ENCODE data around the gene GRWD1.

The GRWD1 gene

DNA sequence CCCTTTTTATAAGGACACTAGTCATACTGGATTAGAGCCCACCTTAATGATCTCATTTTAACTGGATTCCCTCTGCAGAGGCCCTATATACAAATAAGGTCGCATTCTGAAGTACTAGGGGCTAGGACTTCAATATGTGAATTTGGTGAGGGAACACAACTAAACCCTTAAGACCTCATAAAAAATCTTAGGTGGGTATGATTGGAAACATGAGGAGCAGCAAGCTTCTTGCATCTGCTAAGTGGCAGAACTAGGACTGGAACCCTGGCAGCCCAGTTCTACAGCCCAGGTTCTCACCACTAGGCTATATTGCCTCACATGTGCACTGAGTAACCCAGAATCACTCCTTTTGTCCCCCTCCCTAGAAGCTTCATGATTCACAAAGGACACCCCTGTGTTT, 17.1 kb upstream of the GRWD1 start:
- DNase-seq: no peak

GRCh38 chr19:48433337-48433736, 12.4 kb upstream of the GRWD1 start:
- no peak for DNase-seq

DNA sequence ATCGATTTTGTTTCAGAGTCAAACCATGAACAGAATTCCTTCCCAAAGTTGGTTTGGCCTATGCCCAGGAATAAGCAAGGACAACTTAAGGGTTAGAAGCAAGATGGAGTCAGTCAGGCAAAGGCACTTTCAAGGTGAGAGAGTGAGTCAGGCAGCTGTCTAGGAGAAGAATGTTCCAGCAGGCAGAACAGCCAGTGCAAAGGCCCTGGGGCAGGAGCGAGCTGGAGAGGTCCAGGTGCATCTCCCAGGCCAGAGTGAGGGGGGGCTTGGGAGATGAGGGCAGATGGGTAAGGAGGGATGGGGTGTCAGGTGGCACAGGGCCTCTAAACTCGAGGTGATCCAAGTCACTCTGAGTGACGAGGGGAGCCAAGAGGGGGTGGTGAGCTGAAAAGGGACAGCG, 9.2 kb upstream of the GRWD1 start:
- DNase-seq: no peak

- no peak for DNase-seq
Measured at GRCh38 chr19:48441360-48442050, 4.3 kb upstream of the GRWD1 start.

DNA sequence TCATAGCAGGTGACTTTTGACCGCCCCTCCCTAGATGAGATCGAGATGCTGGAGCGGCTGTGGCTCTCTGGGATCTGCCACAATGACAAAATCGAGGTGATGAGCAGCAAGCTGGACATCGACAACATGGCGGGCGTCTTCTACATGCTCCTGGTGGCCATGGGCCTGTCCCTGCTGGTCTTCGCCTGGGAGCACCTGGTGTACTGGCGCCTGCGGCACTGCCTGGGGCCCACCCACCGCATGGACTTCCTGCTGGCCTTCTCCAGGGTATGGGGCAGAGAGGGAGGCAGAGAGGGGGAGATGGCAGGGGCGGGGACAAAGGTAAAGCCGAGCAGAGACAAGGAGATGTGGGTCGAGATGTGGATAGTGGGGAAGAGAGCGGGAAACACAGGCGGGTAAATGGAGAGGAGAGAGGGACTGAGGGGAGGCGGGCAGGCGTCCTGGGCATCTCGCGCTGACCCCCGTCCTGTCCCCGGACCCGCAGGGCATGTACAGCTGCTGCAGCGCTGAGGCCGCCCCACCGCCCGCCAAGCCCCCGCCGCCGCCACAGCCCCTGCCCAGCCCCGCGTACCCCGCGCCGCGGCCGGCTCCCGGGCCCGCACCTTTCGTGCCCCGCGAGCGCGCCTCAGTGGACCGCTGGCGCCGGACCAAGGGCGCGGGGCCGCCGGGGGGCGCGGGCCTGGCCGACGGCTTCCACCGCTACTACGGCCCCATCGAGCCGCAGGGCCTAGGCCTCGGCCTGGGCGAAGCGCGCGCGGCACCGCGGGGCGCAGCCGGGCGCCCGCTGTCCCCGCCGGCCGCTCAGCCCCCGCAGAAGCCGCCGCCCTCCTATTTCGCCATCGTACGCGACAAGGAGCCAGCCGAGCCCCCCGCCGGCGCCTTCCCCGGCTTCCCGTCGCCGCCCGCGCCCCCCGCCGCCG, 3.4 kb upstream of the GRWD1 start:
- no peak for DNase-seq

DNA sequence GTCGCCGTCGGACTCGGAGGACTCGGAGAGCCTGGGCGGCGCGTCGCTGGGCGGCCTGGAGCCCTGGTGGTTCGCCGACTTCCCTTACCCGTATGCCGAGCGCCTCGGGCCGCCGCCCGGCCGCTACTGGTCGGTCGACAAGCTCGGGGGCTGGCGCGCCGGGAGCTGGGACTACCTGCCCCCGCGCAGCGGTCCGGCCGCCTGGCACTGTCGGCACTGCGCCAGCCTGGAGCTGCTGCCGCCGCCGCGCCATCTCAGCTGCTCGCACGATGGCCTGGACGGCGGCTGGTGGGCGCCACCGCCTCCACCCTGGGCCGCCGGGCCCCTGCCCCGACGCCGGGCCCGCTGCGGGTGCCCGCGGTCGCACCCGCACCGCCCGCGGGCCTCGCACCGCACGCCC, 2.5 kb upstream of the GRWD1 start:
- no peak for DNase-seq

DNA sequence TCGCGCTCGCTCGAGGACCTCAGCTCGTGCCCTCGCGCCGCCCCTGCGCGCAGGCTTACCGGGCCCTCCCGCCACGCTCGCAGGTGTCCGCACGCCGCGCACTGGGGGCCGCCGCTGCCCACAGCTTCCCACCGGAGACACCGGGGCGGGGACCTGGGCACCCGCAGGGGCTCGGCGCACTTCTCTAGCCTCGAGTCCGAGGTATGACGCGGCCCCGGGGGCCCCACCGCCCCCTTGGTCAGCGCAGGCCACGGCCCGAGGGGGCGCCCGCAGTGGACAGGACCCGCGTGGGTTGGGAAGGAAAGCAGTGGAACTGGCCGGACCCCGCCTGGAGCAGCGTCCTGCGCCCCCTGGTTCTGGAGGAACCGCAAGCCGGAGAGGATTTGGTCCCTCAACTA, 2.1 kb upstream of the GRWD1 start:
- no peak for DNase-seq

GRCh38 chr19:48444129-48444935, 1.5 kb upstream of the GRWD1 start:
- DNase-seq: no peak

- no peak for DNase-seq
Measured at GRCh38 chr19:48444936-48445200, 915 bp upstream of the GRWD1 start.

DNA sequence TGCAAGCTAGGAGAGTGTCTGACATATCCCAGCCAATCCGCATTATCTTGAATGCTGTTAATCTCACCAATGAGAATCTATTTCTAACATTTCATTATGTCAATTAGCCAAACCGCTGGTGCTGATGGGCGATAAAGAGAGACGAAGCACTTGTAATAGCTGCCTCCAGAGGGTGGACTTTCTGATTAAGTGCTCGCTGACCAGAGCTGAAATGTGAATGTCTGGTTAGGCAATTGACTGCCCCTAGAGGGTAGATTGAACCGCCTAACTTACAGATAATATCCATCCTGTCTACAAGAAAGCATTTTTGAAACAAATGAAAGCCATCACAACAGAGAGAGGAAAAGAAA, 552 bp upstream of the GRWD1 start:
- DNase-seq: peak; percentile 69

- no peak for DNase-seq
Measured at GRCh38 chr19:48446579-48446978, 796 bp downstream of the GRWD1 start.

DNA sequence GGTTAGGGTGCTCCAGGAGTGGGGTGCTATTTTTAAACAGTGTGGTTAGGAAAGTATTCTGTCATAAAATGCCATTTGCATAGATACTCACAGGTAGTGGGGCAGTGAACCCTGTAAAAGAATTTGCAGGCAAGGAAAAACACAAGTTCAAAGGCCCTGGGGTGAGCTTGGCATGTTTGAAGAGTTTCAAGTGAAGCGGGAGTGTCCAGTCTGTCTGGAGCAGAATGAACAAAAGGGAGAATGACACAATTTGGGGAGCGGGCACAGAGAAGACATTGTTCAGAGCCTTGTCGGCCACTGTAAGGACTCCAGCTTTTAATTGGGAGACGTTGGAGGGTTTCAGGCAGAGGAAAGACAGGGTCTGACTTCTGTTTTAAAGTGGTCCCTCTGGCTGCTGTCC, 2.8 kb downstream of the GRWD1 start:
- no peak for DNase-seq

DNA sequence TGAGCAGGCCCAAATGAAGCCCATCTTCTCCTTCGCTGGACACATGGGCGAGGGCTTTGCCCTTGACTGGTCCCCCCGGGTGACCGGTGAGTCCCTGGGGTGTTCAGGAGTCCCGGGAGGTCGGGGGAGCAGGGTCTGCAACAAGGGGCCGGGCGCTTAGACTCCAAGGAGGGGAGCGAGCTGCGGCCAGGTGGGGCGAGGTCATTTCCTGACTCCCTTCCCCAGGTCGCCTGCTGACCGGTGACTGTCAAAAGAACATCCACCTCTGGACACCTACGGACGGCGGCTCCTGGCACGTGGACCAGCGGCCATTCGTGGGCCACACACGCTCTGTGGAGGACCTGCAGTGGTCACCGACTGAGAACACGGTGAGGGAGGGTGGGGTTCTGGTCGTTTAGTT, 4.7 kb downstream of the GRWD1 start:
- no peak for DNase-seq

DNA sequence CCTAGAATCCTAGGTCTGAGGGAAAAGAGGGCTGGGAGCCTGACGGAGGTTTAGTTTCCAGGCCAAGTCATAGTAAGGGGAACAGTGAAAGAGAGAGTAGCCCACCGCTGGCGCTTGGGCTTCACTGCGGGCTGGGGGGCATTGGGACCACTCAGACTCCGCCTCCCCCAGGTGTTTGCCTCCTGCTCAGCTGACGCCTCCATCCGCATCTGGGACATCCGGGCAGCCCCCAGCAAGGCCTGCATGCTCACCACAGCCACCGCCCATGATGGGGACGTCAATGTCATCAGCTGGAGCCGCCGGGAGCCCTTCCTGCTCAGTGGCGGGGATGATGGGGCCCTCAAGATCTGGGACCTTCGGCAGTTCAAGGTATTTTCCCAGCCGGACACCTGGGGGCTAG, 5.1 kb downstream of the GRWD1 start:
- no peak for DNase-seq

GRCh38 chr19:48451624-48452023, 5.8 kb downstream of the GRWD1 start:
- DNase-seq: no peak

GRCh38 chr19:48452289-48453190, 6.8 kb downstream of the GRWD1 start:
- DNase-seq: no peak

DNA sequence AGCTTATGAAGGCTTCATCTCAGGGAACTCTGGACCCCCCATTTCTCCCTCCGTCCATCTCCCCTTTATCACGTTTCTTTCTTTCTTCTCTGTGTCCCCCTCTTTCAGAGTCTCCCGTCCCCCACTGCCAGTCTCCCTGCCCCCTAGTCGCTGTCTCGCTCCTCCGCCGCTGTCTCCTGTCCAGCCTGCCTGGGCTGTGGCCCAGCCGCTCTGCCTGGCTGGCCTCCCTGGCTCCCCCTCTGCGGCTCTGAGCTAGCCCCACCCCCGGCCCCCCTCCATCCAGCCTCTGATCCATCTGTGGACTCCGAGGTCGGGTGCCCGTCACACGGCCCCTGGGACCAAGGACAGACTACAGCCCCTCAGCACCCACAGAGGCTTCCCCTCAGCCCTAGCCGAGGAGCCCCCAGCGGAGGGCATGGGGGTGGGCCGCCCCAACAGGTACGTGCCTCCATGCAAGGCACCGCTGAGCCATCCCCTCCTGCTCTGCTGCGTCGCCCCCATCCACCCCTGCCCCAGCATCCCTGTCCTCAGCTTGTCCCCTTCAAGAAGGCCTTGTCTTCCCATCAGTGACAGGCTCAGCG, 8.5 kb downstream of the GRWD1 start:
- no peak for DNase-seq

- DNase-seq: peak; percentile 45
Measured at GRCh38 chr19:48455171-48455907, 9.6 kb downstream of the GRWD1 start, which contains the start of gene KCNJ14. Gene KCNJ14, plus strand, starts transcription at chr19:48455574. Its CDS starts 6,151 bp downstream, at chr19:48461725.

- DNase-seq: no peak
Measured at GRCh38 chr19:48455908-48456562, 10.3 kb downstream of the GRWD1 start.

- DNase-seq: no peak
Measured at GRCh38 chr19:48456864-48457263, 11.1 kb downstream of the GRWD1 start.

- no peak for DNase-seq
Measured at GRCh38 chr19:48458016-48458415, 12.2 kb downstream of the GRWD1 start.
